Naive B cell (primary cell): ENCODE data around the gene IPO9. TPM values are rescaled to one million over a fixed set of nuclear protein-coding genes. Genes with fewer than 3 reads are reported as not detected.

Experiments used
- ATAC-seq, 2 donors: fragments of 150-1000 bp; cut with Tn5 transposase; 2 replicates each; pipeline ENCODE4 v1.10.0; 2021; ENCODE audit warnings: low read depth in 2 of 2, mild to moderate bottlenecking in 2 of 2, moderate library complexity in 2 of 2
- DNase-seq: peaks from one replicate; pipeline ENCODE4 v3.0.0; 2022
- H3K27ac Mint-ChIP-seq, 6 donors: one replicate each; pipeline ENCODE4 v1.8.0; 2020 to 2022; ENCODE audit warnings: mild to moderate bottlenecking in 6 of 6, mixed read lengths in 6 of 6, moderate library complexity in 5 of 6, inconsistent platforms in 2 of 6
- H3K27me3 Mint-ChIP-seq, 3 donors: one replicate each; pipeline ENCODE4 v1.8.0; 2021 to 2022; ENCODE audit warnings: mixed read lengths in 3 of 3, mild to moderate bottlenecking in 1 of 3
- H3K36me3 Mint-ChIP-seq, 2 donors: one replicate each; pipeline ENCODE4 v1.8.0; 2020 to 2022; ENCODE audit warnings: mixed read lengths in 2 of 2, inconsistent platforms in 1 of 2, mild to moderate bottlenecking in 1 of 2
- H3K4me1 Mint-ChIP-seq, 3 donors: one replicate each; pipeline ENCODE4 v1.8.0; 2020 to 2022; ENCODE audit warnings: mixed read lengths in 3 of 3, inconsistent platforms in 1 of 3, mild to moderate bottlenecking in 1 of 3, moderate library complexity in 1 of 3
- H3K4me3 Mint-ChIP-seq, 8 donors: one replicate each; pipeline ENCODE4 v1.8.0; 2020 to 2022; ENCODE audit warnings: mild to moderate bottlenecking in 8 of 8, mixed read lengths in 8 of 8, moderate library complexity in 8 of 8, inconsistent platforms in 2 of 8
- H3K9me3 Mint-ChIP-seq, 7 donors: one replicate each; pipeline ENCODE4 v1.8.0; 2020 to 2022; ENCODE audit warnings: mixed read lengths in 7 of 7, mild to moderate bottlenecking in 5 of 7, inconsistent platforms in 2 of 7, moderate library complexity in 1 of 7
- polyA plus RNA-seq, 6 donors: library from polyadenylated mRNA; unstranded; fragments of 300-500 nt; fragmentation: Illumina TruSeq; gene quantifications; one replicate each; pipeline ENCODE4 v1.2.3, GENCODE V29; 2021; ENCODE audit warnings: low read depth in 6 of 6

The IPO9 gene
- polyA plus RNA-seq, 6 donors from 2014 or later, result 13.6 to 30.0 (median 18.0) TPM

DNA sequence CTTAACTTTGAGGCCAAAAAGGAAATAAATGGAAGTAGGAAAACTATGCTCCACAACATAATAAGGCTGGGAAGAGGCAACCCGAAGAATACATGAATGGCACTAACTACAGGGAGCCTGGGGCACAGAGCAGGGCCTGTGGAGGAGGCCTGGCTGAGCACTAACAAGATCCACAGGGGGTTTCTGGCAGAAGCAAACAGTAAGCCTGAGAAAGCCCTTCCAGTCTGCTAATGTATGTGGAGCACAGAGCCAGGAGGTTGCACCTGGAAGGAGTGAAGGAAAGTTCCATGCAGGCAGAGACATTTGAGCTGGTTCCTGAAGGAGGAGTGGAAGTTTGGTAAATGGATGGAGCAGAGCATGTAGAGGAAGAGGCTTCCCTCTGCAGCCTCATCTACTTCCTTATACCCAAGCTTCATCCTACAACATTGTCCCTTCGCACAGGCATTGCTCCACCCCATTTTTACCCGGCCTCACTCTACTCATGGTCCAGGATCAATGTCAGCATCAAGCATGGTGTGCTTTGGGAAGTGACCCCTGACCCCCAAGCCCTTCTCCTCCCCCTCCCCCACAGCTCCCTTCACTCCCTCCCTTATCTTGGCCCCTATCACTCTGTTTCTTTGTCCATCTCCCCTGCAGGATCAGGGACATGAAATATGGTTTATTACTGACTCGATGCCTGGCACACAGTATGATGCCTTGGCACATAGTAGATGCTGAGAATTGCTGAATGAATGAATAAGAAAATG is 83.0 kb downstream of the IPO9 start:
- H3K9me3 Mint-ChIP-seq, result peaks cover 0 to 2% (median 0%) of the 10 kb centered on the region in 7 donors
- H3K4me1 Mint-ChIP-seq, result peaks cover 0 to 3% (median 0%) of the 10 kb centered on the region in 3 donors
- no peaks in the 10 kb centered on the region for H3K36me3 Mint-ChIP-seq
- H3K27ac Mint-ChIP-seq, result no peak overlapping the region
- ATAC-seq, result no peak
- no peak for DNase-seq
- H3K27me3 Mint-ChIP-seq, result peaks cover 20 to 30% (median 30%) of the 10 kb centered on the region in 3 donors
- H3K4me3 Mint-ChIP-seq, result no peak overlapping the region

DNA sequence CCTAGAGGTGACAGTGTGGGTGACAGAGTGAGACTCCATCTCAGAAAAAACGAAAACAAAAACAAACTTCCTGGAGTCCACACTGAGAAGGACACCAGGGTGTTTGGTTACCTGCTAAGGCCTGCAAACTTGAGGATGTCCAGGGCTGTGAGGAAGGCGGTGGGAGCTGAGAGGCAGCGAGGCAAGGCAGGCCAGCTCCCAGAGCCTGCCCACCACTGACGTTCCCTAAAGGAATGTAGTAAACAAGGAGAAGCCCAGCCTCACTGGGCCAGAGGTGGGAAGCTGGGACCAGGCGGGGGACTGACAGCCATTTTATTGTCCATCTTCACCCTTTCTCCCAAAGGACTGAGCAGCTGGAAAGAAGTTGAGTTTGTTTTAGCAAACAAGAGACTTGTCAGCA is 83.9 kb downstream of the IPO9 start:
- peaks cover 0 to 2% (median 0%) of the 10 kb centered on the region in 7 donors for H3K9me3 Mint-ChIP-seq
- ATAC-seq (no peak), DNase-seq (no peak)
- no peaks in the 10 kb centered on the region for H3K36me3 Mint-ChIP-seq
- H3K27me3 Mint-ChIP-seq, result peaks cover 21 to 31% (median 30%) of the 10 kb centered on the region in 3 donors
- peaks cover 0 to 3% (median 0%) of the 10 kb centered on the region in 3 donors for H3K4me1 Mint-ChIP-seq
- H3K4me3 Mint-ChIP-seq, result no peak overlapping the region
- no peak overlapping the region for H3K27ac Mint-ChIP-seq

DNA sequence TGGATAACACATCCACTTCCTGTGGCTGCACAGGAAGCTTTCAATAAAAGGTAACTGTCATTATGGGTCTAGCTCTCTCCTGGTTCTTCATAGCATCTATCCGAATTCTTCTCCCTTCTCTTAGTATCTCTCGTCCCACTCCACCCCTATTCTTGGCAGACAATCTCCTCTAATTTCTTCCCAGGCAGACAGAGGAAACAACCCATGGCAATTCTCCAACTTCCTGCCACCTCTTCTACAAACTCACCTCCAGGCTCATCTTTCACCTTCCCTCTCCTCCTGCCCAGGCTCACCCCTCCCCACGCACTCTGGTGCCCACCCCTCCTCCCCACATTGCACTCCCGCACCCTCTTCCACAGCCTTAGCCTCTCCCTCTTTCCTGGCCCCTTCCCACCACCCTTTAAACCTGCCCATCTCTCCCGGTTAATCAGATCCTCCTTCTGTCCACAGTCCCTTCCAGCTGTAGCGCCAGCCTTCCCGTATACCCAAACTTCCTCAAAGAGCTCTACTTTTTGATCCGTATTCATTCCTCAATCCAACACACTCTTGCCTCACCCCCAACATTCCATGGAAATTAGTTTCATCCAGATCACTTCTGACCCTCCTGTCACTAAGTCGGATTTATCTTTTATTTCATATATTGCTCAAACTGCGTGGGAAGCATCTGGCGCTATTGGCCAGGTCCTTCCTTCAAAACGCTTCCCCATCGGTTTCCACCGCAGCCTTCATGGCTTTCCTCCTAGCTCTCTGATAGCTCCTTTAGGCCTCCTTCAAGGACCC is 85.7 kb downstream of the IPO9 start:
- H3K36me3 Mint-ChIP-seq, result no peaks in the 10 kb centered on the region
- DNase-seq (no peak), ATAC-seq (no peak)
- H3K9me3 Mint-ChIP-seq, result peaks cover 0 to 2% (median 0%) of the 10 kb centered on the region in 7 donors
- H3K27ac Mint-ChIP-seq, result peak overlapping the region in 1 of 6 donors; percentile 24
- H3K4me3 Mint-ChIP-seq, result no peak overlapping the region
- peaks cover 21 to 39% (median 38%) of the 10 kb centered on the region in 3 donors for H3K27me3 Mint-ChIP-seq
- peaks cover 0 to 3% (median 0%) of the 10 kb centered on the region in 3 donors for H3K4me1 Mint-ChIP-seq

DNA sequence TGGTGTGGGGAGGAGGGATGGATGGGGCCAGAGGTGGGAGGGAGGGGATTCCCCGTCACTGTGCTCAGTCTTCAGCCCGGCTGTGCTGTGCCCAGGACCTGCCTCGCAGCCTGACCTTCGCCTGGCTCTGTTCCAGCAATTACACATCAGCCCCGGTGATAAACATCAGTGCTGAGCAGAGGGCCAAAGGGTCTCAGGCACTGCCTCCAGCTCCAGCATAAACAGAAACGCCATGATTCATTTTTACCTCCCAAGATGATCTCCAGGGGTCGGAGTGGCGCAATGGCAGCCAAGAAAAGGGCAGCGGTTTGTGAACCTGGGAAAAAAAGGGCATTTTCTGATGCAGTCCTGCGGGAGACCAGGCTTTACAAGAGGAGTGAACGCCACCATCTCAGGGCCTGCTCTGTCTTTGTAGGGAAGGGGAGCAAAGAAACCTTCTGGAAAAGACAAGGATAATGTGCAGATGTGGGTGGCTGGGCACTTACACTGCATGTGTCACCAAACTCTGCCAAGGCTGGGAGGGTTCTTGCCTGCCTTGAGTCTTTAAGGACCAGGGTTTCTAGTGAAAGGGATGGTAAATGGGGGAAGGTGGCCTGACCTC is 87.8 kb downstream of the IPO9 start:
- Mint-ChIP-seq H3K27ac (no peak overlapping the region), H3K9me3 (peaks cover 0 to 2% (median 0%) of the 10 kb centered on the region in 7 donors), H3K4me1 (peaks cover 0 to 3% (median 0%) of the 10 kb centered on the region in 3 donors), H3K4me3 (no peak overlapping the region), H3K36me3 (no peaks in the 10 kb centered on the region), H3K27me3 (peaks cover 23 to 49% (median 46%) of the 10 kb centered on the region in 3 donors)
- no peak for ATAC-seq
- DNase-seq, result no peak

DNA sequence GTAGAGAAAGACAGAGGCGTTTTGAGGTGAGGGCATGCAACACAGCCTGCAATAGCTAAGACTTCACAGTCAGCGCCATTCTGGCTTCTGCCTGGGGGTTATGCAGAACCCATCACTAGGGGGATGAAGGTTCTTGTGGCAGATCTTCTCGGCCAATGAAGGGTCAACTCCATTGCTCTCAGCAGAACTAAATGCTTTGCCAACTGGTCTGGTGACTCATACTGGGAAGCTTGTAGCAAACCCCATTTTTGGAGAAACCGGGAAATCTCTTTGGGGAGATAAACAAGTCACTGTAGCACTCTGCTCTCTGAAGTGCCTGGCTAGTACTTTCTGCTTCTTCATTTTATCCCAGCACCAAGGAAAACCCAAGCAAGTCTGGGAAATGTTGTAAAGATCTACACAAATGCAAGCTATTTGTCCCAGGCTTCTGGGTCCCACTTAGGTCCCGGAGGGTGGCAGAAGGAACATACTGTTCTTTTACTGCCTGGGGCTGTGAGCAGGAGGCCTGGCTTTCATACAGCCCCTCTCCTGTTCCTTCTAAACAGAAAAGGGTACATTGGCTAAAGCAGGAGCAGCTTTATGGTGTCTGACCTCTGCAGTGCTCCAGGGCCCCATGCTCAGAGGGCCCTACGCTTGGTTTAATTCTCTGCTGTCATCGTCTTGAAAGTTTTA is 88.5 kb downstream of the IPO9 start:
- Mint-ChIP-seq H3K9me3 (peaks cover 0 to 2% (median 0%) of the 10 kb centered on the region in 7 donors), H3K27ac (no peak overlapping the region)

DNA sequence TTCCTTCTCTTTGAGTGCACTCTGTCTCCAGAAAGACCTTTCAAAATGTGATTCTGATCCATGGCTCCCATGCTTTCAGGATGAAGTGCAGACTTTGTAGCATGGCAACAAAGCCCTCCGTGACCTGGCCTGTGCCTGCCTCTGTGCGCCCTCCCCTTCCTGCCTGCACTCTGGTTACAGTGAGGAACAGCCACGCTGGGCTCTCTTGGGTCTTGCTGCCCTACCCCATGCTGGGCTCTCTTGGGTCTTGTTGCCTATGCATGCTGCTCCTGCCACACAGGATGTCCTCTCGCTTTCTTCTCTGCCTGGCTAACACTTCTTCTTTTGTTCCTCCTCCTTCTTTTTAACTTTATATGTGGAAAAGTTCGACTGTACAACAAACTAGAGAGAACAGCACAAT is 89.4 kb downstream of the IPO9 start:
- Mint-ChIP-seq H3K4me3 (no peak overlapping the region), H3K4me1 (peaks cover 0 to 3% (median 0%) of the 10 kb centered on the region in 3 donors), H3K36me3 (no peaks in the 10 kb centered on the region), H3K27me3 (peaks cover 27 to 55% (median 55%) of the 10 kb centered on the region in 3 donors), H3K27ac (peak overlapping the region in 1 of 6 donors; percentile 16), H3K9me3 (peaks cover 0 to 2% (median 0%) of the 10 kb centered on the region in 7 donors)
- DNase-seq (no peak), ATAC-seq (no peak)

More for the DNA sequence above, 88.5 kb downstream of the IPO9 start:
- ATAC-seq, result no peak
- H3K4me1 Mint-ChIP-seq, result peaks cover 0 to 3% (median 0%) of the 10 kb centered on the region in 3 donors
- H3K27me3 Mint-ChIP-seq, result peaks cover 27 to 54% (median 52%) of the 10 kb centered on the region in 3 donors
- no peak for DNase-seq
- no peaks in the 10 kb centered on the region for H3K36me3 Mint-ChIP-seq
- no peak overlapping the region for H3K4me3 Mint-ChIP-seq

DNA sequence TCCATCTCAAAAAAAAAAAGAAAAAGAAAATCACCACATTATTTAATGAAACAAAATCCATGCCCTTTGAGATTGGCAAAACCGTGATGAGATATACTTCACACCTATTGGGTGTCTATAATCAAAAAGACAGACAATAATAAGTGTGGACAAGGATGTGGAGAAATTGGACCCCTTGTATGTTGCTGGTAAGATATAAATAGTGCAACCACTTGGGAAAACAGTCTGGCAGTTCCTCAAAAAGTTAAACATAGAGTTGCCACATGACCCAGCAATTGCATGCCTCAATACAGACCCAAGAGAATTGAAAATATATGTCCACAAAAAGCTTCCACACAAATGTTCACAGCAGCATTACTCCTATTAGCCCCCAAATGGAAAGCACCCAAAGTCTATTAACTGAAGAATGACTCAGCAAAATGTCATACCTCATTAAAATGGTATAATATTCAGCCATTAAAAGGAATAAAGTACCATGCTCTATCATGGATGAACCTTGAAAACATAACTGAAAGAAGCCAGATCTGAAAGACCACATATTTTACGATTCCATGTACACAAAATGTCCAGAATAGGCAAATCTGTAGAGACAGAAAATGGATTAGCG is 93.1 kb downstream of the IPO9 start:
- ATAC-seq (no peak), DNase-seq (no peak)
- H3K4me1 Mint-ChIP-seq, result no peaks in the 10 kb centered on the region
- H3K27ac Mint-ChIP-seq, result no peak overlapping the region
- peaks cover 0 to 2% (median 0%) of the 10 kb centered on the region in 7 donors for H3K9me3 Mint-ChIP-seq
- peaks cover 14 to 55% (median 44%) of the 10 kb centered on the region in 3 donors for H3K27me3 Mint-ChIP-seq
- H3K36me3 Mint-ChIP-seq, result no peaks in the 10 kb centered on the region
- peak overlapping the region in 1 of 8 donors; percentile 13 for H3K4me3 Mint-ChIP-seq

DNA sequence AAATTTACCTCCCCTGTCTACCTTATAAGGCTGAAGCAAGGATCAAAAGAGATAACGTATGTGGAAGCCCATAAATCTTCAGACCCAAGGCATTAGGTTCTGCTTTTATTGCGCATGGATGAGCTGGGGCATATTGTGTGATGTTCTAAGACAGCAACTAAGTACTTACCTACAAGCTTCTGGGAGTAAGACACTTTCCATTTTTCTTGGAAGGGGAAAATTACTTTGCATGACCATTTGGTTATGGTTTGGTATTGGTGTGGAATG is 96.3 kb downstream of the IPO9 start:
- Mint-ChIP-seq H3K27me3 (peaks cover 9 to 44% (median 40%) of the 10 kb centered on the region in 3 donors), H3K27ac (no peak overlapping the region), H3K4me1 (no peaks in the 10 kb centered on the region), H3K36me3 (no peaks in the 10 kb centered on the region), H3K4me3 (no peak overlapping the region), H3K9me3 (peaks cover 0 to 2% (median 0%) of the 10 kb centered on the region in 7 donors)
- no peak for ATAC-seq
- no peak for DNase-seq

DNA sequence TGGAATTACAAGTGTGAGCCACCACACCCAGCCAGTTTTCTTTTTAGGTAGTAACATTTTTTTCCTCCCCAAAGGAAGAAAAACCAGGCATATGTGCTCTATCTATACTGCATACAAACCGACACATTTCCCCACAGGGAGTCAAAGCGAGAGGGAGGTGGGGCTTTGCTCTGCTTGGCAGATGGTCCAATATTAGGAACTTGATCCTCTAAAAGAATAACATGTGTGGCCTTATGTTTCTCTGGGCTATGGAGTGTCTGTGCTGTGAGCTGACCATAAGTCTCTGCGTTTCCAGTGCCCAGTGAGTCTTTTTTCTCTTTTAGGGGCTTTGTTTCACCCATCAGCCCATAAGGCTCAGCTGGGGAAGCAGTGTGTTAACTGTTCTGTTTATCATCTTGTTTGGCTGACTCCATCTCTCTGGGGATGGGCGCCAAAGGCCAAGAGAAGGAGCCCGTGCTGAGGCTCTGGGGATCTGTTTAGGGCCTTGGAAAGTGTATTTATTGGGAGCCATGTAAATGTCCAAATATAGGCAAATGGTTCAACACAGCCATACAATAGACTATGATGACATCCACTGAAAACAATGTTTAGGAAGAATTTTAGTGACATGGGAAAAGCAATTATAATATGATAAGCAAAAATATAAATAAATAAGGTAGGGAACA is 97.2 kb downstream of the IPO9 start:
- no peak for ATAC-seq

DNA sequence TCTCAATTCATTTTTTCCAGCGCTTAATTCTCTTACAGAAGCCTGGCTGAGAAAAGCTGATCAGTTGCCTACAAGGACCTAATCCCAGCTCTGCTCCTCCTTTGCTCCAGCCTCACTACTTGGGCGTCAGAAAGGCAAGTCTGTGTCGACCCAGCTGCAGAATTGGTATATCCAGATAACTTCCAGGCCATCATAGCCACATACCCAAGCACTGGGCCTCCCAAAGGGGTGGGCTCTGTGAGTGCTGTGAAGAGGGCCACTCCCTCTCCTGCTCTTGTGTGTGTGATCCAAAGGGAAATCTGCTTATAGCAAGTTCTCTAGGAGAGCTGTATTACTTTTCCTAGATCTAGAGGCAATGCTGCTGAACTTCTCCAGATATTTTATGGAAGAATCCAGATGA is 99.3 kb downstream of the IPO9 start:
- Mint-ChIP-seq H3K4me3 (no peak overlapping the region), H3K27me3 (peaks cover 4 to 21% (median 19%) of the 10 kb centered on the region in 3 donors), H3K9me3 (no peaks in the 10 kb centered on the region), H3K4me1 (no peaks in the 10 kb centered on the region), H3K36me3 (no peaks in the 10 kb centered on the region), H3K27ac (no peak overlapping the region)
- DNase-seq (no peak), ATAC-seq (no peak)

More for the DNA sequence above, 97.2 kb downstream of the IPO9 start:
- Mint-ChIP-seq H3K9me3 (no peaks in the 10 kb centered on the region), H3K27ac (no peak overlapping the region), H3K4me1 (no peaks in the 10 kb centered on the region), H3K36me3 (no peaks in the 10 kb centered on the region), H3K27me3 (peaks cover 4 to 36% (median 32%) of the 10 kb centered on the region in 3 donors), H3K4me3 (no peak overlapping the region)
- DNase-seq, result no peak

DNA sequence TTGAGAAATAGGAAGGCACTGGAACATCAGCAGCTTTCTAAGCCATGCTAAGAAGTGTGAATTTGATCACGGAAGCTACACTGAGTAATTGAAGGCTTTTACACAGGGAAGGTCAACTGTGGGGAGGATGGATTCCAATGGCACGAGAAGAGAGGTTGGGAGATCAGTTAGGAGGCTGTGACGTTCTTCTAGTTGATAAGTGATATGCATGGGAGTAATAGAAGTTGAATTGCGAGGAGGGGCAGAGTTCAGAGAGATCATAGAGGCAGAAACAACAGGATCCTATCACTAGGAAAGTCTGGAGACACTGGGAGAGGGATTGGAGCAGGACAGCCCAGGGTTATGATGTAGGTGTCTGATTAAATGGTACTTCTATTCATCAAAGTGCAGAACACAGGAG is 101.2 kb downstream of the IPO9 start:
- no peaks in the 10 kb centered on the region for H3K4me1 Mint-ChIP-seq
- H3K27ac Mint-ChIP-seq, result no peak overlapping the region
- H3K4me3 Mint-ChIP-seq, result no peak overlapping the region
- peaks cover 15 to 21% (median 16%) of the 10 kb centered on the region in 3 donors for H3K27me3 Mint-ChIP-seq
- ATAC-seq (no peak), DNase-seq (no peak)
- no peaks in the 10 kb centered on the region for H3K9me3 Mint-ChIP-seq
- no peaks in the 10 kb centered on the region for H3K36me3 Mint-ChIP-seq

DNA sequence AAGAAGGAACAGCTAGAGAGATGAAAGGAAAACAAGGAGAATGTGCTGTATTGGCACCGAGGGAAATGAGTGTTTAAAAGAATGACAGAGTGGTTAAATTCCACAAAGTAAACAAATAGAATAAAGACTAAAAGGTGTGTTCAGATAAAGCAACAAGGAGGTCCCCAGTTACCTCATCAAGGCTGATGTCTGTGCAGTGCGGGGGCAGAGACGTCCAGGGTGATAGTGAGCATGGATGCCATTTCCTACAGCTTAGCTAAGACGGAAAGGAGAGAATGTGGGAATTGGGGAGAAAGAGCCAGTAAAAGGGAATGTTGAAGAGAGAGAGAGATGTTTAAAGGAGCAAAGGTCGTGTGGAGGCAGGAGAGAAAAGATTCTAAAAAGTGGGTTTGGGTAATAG is 101.8 kb downstream of the IPO9 start:
- Mint-ChIP-seq H3K4me3 (no peak overlapping the region), H3K27ac (no peak overlapping the region), H3K27me3 (peaks cover 13 to 18% (median 15%) of the 10 kb centered on the region in 3 donors), H3K9me3 (no peaks in the 10 kb centered on the region), H3K36me3 (no peaks in the 10 kb centered on the region), H3K4me1 (no peaks in the 10 kb centered on the region)
- ATAC-seq (no peak), DNase-seq (no peak)
